GM23338 (cell line): Measurements from ENCODE around the gene ITPKA. TPM values are rescaled to one million over a fixed set of nuclear protein-coding genes. Genes with fewer than 3 reads are reported as not detected.

Experiments used
- ATAC-seq: fragments of 200-7000 bp; cut with Tn5 transposase; 3 replicates; pipeline ENCODE4 v1.9.1; 2020
- DNase-seq: peaks from one replicate; pipeline ENCODE4 v3.0.0-alpha.2; 2015; ENCODE audit warnings: low spot score
- H2AFZ ChIP-seq: fragments of 200-600 bp; sonication (generic); 2 replicates; pipeline ENCODE4 v1.8.0; 2016; ENCODE audit warnings: antibody characterized with exemption, mild to moderate bottlenecking, moderate library complexity
- H3F3A ChIP-seq: fragments of 200-600 bp; sonication (generic); replicated peaks from 2 replicates; pipeline ENCODE4 v1.8.0; 2017; ENCODE audit warnings: antibody characterized with exemption, mixed run types, low read depth
- H3K27ac ChIP-seq: fragments of 200-600 bp; sonication (generic); 2 replicates; pipeline ENCODE4 v1.6.1; 2016; ENCODE audit warnings: low read depth
- H3K27me3 ChIP-seq: fragments of 200-600 bp; sonication (generic); 2 replicates; pipeline ENCODE4 v1.8.0; 2016; ENCODE audit warnings: mild to moderate bottlenecking, mixed run types, moderate library complexity; ENCODE audit not compliant: insufficient read depth
- H3K36me3 ChIP-seq: fragments of 200-600 bp; sonication (generic); 2 replicates; pipeline ENCODE4 v1.8.0; 2016; ENCODE audit warnings: mild to moderate bottlenecking; ENCODE audit not compliant: insufficient read depth
- H3K4me1 ChIP-seq: fragments of 200-600 bp; sonication (generic); 2 replicates; pipeline ENCODE4 v1.8.0; 2016; ENCODE audit warnings: mild to moderate bottlenecking, moderate library complexity; ENCODE audit not compliant: insufficient read depth
- H3K4me2 ChIP-seq: fragments of 200-600 bp; sonication (generic); 2 replicates; pipeline ENCODE4 v1.7.1; 2017; ENCODE audit warnings: mixed run types
- H3K4me3 ChIP-seq: fragments of 200-600 bp; sonication (generic); 2 replicates; pipeline ENCODE4 v1.6.1; 2016; ENCODE audit warnings: mixed run types
- H3K79me2 ChIP-seq: fragments of 200-600 bp; sonication (generic); replicated peaks from 2 replicates; pipeline ENCODE4 v1.8.0; 2017; ENCODE audit warnings: mild to moderate bottlenecking; ENCODE audit not compliant: insufficient read depth
- H3K9me2 ChIP-seq: fragments of 200-600 bp; sonication (generic); 2 replicates; pipeline ENCODE4 v1.8.0; 2017; ENCODE audit not compliant: insufficient read depth
- H4K20me1 ChIP-seq: fragments of 200-600 bp; sonication (generic); replicated peaks from 2 replicates; pipeline ENCODE4 v1.8.0; 2017; ENCODE audit warnings: mild to moderate bottlenecking; ENCODE audit not compliant: insufficient read depth
- H3K27ac Mint-ChIP-seq: 2 replicates; pipeline ENCODE4 v1.8.0; 2020; ENCODE audit warnings: inconsistent platforms, mild to moderate bottlenecking, moderate library complexity, mixed read lengths
- H3K27me3 Mint-ChIP-seq: 3 replicates; pipeline ENCODE4 v1.8.0; 2022; ENCODE audit warnings: low read depth, mild to moderate bottlenecking, moderate library complexity, mixed read lengths, inconsistent platforms; ENCODE audit not compliant: insufficient read depth, poor library complexity
- H3K36me3 Mint-ChIP-seq: 3 replicates; pipeline ENCODE4 v1.8.0; 2021; ENCODE audit warnings: low read depth, mild to moderate bottlenecking, inconsistent platforms, moderate library complexity, mixed read lengths
- H3K4me1 Mint-ChIP-seq: 3 replicates; pipeline ENCODE4 v1.8.0; 2020; ENCODE audit warnings: mild to moderate bottlenecking, inconsistent platforms, mixed read lengths
- H3K4me3 Mint-ChIP-seq: 3 replicates; pipeline ENCODE4 v1.8.0; 2021; ENCODE audit warnings: moderate library complexity, mild to moderate bottlenecking, inconsistent platforms, mixed read lengths
- H3K9me3 Mint-ChIP-seq: 3 replicates; pipeline ENCODE4 v1.8.0; 2020; ENCODE audit warnings: moderate library complexity, mild to moderate bottlenecking, inconsistent platforms, mixed read lengths
- CREB1 ChIP-seq: fragments of 250-450 bp; sonication (Bioruptor Pico); IDR thresholded peaks from 2 replicates; pipeline ENCODE4 v1.5.0; 2020; ENCODE audit warnings: low read depth, mild to moderate bottlenecking, moderate library complexity
- EZH2 ChIP-seq: fragments of 200-600 bp; sonication (generic); IDR thresholded peaks from one replicate; pipeline ENCODE4 v1.8.0; 2017; ENCODE audit warnings: antibody characterized with exemption, mild to moderate bottlenecking, low read depth; ENCODE audit not compliant: unreplicated experiment
- EZH2phosphoT487 ChIP-seq: fragments of 200-600 bp; sonication (generic); IDR thresholded peaks from one replicate; pipeline ENCODE4 v1.8.1; 2018; ENCODE audit warnings: antibody characterized with exemption; ENCODE audit not compliant: unreplicated experiment
- JUNB ChIP-seq: IDR thresholded peaks from one replicate; pipeline ENCODE4 v1.6.1; 2016; ENCODE audit warnings: antibody characterized with exemption; ENCODE audit not compliant: unreplicated experiment
- POLR2AphosphoS5 ChIP-seq: IDR thresholded peaks from 2 replicates; pipeline ENCODE4 v1.6.1; 2016; ENCODE audit warnings: antibody characterized with exemption, low read depth
- STAT1 ChIP-seq: IDR thresholded peaks from one replicate; pipeline ENCODE4 v1.6.1; 2016; ENCODE audit warnings: antibody characterized with exemption; ENCODE audit not compliant: unreplicated experiment
- ZNF114 ChIP-seq: fragments of 250-450 bp; sonication (Bioruptor Pico); IDR thresholded peaks from 2 replicates; pipeline ENCODE4 v1.5.0; 2020; ENCODE audit warnings: mild to moderate bottlenecking, moderate library complexity
- ZNF331 ChIP-seq: fragments of 250-450 bp; sonication (Bioruptor Pico); IDR thresholded peaks from 2 replicates; pipeline ENCODE4 v1.5.0; 2020; ENCODE audit warnings: low read depth, mild to moderate bottlenecking, moderate library complexity
- polyA plus RNA-seq: library from polyadenylated mRNA; unstranded; fragments of >200 nt; fragmentation: Nextera tagmentation; extraction: Ambion mirVana; gene quantifications from 2 replicates; pipeline ENCODE4 v1.2.1, GENCODE V29; 2016
- total RNA-seq: library from RNA; depleted of rRNA; stranded (reverse); fragments of >200 nt; shearing (Covaris generic); gene quantifications from 2 replicates; pipeline ENCODE4 v1.2.3, GENCODE V29; 2014
- TF ChIP-seq, protein P1 (sequence below), 2 experiments: fragments of 200-600 bp in 1 of 2; sonication (generic) in 1 of 2; conservative IDR thresholded peaks; 2 replicates each; pipeline versions ENCODE4 v1.5.1 to v1.6.1; 2016 to 2017; ENCODE audit warnings: antibody characterized with exemption in 2 of 2, low read depth in 2 of 2, mild to moderate bottlenecking in 2 of 2, moderate library complexity in 1 of 2
- TF ChIP-seq, protein P2 (sequence below): IDR thresholded peaks from one replicate; pipeline ENCODE4 v1.6.1; 2018; ENCODE audit warnings: antibody characterized with exemption; ENCODE audit not compliant: unreplicated experiment
- TF ChIP-seq, protein P3 (sequence below): IDR thresholded peaks from 2 replicates; pipeline ENCODE4 v1.6.1; 2016; ENCODE audit warnings: antibody characterized with exemption

ITPKA gene
- total and polyA plus RNA-seq, 2 experiments from 2014 or later: 0.55 to 2.1 TPM

DNA sequence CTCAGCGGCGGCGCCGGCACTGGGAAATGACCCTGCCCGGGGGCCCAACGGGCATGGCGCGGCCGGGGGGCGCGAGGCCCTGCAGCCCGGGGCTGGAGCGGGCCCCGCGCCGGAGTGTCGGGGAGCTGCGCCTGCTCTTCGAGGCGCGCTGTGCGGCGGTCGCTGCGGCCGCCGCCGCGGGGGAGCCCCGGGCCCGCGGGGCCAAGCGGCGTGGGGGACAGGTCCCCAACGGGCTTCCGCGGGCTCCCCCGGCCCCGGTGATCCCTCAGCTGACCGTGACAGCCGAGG is 172 bp downstream of the ITPKA start:
- no peaks in the 10 kb centered on the region for H3K79me2 ChIP-seq
- no peaks in the 10 kb centered on the region; the same call in none of the 2 replicates for H4K20me1 ChIP-seq
- H3K9me2 ChIP-seq: no peaks in the 10 kb centered on the region
- H3K4me2 ChIP-seq: peak overlapping the region; percentile 96
- peaks cover 88% of the 10 kb centered on the region for H3K27me3 ChIP-seq
- peak overlapping the region; percentile 96 for H2AFZ ChIP-seq
- Mint-ChIP-seq H3K27me3 (peaks cover 73% of the 10 kb centered on the region), H3K9me3 (no peaks in the 10 kb centered on the region; the same call in 2 of the 3 replicates), H3K4me1 (peaks cover 18% of the 10 kb centered on the region), H3K27ac (no peak overlapping the region), H3K36me3 (peaks cover 3% of the 10 kb centered on the region; the same call in 1 of the 3 replicates), H3K4me3 (no peak overlapping the region)
- peak overlapping the region; percentile 64 for H3K4me3 ChIP-seq
- H3K36me3 ChIP-seq: no peaks in the 10 kb centered on the region
- TF ChIP-seq JUNB (no peak), STAT1 (no peak), EZH2phosphoT487 (no peak), ZNF331 (CRISPR knock-in tag) (no peak), POLR2AphosphoS5 (no peak), CREB1 (CRISPR knock-in tag) (no peak), EZH2 (no peak), ZNF114 (CRISPR knock-in tag) (no peak)
- TF ChIP-seq, protein P1, sequence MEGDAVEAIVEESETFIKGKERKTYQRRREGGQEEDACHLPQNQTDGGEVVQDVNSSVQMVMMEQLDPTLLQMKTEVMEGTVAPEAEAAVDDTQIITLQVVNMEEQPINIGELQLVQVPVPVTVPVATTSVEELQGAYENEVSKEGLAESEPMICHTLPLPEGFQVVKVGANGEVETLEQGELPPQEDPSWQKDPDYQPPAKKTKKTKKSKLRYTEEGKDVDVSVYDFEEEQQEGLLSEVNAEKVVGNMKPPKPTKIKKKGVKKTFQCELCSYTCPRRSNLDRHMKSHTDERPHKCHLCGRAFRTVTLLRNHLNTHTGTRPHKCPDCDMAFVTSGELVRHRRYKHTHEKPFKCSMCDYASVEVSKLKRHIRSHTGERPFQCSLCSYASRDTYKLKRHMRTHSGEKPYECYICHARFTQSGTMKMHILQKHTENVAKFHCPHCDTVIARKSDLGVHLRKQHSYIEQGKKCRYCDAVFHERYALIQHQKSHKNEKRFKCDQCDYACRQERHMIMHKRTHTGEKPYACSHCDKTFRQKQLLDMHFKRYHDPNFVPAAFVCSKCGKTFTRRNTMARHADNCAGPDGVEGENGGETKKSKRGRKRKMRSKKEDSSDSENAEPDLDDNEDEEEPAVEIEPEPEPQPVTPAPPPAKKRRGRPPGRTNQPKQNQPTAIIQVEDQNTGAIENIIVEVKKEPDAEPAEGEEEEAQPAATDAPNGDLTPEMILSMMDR (conservative IDR thresholded peaks at IDR 0.05; ENCODE audit: low read depth in 2 of 2): no peak
- TF ChIP-seq, protein P2, sequence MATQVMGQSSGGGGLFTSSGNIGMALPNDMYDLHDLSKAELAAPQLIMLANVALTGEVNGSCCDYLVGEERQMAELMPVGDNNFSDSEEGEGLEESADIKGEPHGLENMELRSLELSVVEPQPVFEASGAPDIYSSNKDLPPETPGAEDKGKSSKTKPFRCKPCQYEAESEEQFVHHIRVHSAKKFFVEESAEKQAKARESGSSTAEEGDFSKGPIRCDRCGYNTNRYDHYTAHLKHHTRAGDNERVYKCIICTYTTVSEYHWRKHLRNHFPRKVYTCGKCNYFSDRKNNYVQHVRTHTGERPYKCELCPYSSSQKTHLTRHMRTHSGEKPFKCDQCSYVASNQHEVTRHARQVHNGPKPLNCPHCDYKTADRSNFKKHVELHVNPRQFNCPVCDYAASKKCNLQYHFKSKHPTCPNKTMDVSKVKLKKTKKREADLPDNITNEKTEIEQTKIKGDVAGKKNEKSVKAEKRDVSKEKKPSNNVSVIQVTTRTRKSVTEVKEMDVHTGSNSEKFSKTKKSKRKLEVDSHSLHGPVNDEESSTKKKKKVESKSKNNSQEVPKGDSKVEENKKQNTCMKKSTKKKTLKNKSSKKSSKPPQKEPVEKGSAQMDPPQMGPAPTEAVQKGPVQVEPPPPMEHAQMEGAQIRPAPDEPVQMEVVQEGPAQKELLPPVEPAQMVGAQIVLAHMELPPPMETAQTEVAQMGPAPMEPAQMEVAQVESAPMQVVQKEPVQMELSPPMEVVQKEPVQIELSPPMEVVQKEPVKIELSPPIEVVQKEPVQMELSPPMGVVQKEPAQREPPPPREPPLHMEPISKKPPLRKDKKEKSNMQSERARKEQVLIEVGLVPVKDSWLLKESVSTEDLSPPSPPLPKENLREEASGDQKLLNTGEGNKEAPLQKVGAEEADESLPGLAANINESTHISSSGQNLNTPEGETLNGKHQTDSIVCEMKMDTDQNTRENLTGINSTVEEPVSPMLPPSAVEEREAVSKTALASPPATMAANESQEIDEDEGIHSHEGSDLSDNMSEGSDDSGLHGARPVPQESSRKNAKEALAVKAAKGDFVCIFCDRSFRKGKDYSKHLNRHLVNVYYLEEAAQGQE: no peak
- TF ChIP-seq, protein P3, sequence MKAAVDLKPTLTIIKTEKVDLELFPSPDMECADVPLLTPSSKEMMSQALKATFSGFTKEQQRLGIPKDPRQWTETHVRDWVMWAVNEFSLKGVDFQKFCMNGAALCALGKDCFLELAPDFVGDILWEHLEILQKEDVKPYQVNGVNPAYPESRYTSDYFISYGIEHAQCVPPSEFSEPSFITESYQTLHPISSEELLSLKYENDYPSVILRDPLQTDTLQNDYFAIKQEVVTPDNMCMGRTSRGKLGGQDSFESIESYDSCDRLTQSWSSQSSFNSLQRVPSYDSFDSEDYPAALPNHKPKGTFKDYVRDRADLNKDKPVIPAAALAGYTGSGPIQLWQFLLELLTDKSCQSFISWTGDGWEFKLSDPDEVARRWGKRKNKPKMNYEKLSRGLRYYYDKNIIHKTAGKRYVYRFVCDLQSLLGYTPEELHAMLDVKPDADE: no peak
- H3K27ac ChIP-seq: no peak overlapping the region
- H3K4me1 ChIP-seq: peaks cover 16% of the 10 kb centered on the region
- no peak for ATAC-seq
- no peak for DNase-seq
- H3F3A ChIP-seq: peaks cover 17% of the 10 kb centered on the region
